NCI-H82 (cell line): ENCODE results near the gene DAG1.

Experiments
- DNase-seq: peaks from one replicate; lab custom pipeline; 2025; lab: John Stamatoyannopoulos, UW

The DAG1 gene

DNA sequence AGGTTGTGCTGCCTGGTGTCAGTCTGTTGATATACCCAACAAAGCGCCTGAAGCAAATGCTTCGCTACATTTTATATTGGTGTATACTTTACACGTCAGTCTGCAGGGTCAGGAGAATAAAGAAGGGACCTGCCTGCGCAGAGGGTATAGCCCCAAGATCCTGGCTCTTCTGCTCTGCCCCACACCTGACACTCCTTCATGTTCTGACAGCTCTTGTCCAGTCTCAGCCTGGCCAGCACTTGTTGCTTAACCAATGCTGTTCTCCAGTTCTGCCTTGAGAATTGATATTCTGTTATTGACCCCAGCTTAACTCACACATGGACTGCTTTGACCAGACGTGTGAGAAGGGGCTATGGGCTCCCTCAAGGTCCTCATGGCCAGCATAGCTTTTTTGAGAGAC, 48.4 kb downstream of the DAG1 start:
- DNase-seq = no peak

- DNase-seq = no peak
Observed at GRCh38 chr3:49519296-49519695, 49.2 kb downstream of the DAG1 start.

DNA sequence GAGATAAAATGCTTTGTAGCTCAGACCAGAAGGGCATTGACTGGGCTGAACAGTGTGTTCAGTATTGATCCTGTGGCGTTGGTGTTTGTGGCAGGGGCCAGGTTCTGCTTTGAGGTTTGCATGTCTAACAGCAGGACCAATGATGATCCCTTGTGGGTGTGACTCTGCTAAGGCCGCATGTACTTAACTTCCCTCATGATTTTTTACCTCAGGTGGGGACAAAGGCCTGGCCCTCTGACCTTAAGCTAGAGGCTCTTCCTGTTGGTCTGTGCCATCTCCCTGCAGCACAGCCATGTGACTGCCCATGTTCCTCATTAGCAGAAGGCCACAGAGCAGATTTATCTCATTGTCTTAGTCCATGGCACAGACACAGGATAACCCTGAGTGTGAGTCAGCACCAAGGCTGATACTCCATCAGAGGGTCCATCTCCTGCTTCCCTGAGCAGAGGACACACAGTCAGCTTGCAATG, 49.9 kb downstream of the DAG1 start:
- no peak for DNase-seq

DNA sequence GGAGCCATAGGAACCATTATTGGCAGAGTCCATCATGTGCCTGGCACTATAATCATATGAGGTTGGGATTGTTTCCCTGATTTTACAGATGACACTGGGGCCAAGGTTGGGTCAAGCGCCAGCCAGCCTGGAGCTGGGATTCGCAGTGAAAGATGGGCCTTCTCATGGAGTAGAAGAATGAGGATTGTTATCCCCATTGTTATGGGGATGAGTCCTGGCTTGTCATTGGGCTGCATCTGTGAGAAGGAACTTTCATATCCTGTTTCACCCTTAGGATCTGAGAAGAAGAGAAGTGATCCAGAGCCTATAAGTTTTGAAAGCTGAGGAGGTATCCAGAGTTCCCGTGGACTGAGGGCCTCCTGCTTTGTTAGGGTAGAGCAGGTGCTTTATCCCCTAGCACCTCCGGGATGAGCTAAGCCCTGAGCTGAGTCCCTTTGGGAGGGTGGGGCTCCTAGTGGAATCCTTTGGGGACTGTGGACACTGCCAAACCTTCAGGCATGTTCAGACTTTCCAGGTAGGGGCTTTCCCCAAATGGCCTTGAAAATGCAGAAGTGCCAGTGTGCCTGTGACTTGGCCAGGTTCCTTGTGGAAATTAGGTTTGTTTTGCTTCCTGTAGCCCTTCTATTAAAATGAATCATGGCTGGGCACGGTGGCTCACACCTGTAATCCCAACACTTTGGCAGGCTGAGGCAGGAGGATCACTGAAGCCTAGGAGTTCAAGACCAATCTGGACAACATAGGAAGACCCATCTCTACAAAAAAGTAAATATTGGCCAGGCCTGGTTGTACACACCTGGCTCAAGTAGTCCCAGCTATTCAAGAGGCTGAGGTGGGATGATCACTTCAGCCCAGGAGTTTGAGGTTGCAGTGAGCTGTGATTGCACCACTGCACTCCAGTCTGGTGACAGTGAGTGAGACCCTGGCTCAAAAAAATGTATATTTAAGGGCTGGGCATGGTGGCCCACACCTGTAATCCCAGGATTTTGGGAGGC, 54.0 kb downstream of the DAG1 start:
- no peak for DNase-seq

- no peak for DNase-seq
Observed at GRCh38 chr3:49529567-49529966, 59.5 kb downstream of the DAG1 start.

- no peak for DNase-seq
Observed at GRCh38 chr3:49530231-49530630, 60.2 kb downstream of the DAG1 start.

DNA sequence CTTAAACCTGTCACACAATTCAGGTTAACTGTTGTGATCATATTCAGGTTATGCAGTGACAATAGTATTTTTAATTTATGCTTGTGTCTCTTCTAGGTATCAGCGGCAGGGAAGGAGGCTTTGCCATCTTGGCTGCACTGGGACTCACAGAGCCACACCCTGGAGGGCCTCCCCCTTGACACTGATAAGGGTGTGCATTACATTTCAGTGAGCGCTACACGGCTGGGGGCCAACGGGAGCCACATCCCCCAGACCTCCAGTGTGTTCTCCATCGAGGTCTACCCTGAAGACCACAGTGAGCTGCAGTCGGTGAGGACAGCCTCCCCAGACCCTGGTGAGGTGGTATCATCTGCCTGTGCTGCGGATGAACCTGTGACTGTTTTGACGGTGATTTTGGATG, 60.6 kb downstream of the DAG1 start:
- DNase-seq = no peak

DNA sequence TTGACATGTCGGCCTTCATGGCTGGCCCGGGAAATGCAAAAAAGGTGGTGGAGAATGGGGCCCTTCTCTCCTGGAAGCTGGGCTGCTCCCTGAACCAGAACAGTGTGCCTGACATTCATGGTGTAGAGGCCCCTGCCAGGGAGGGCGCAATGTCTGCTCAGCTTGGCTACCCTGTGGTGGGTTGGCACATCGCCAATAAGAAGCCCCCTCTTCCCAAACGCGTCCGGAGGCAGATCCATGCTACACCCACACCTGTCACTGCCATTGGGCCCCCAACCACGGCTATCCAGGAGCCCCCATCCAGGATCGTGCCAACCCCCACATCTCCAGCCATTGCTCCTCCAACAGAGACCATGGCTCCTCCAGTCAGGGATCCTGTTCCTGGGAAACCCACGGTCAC, 61.2 kb downstream of the DAG1 start:
- no peak for DNase-seq

- no peak for DNase-seq
Observed at GRCh38 chr3:49531715-49532114, 61.6 kb downstream of the DAG1 start.

DNA sequence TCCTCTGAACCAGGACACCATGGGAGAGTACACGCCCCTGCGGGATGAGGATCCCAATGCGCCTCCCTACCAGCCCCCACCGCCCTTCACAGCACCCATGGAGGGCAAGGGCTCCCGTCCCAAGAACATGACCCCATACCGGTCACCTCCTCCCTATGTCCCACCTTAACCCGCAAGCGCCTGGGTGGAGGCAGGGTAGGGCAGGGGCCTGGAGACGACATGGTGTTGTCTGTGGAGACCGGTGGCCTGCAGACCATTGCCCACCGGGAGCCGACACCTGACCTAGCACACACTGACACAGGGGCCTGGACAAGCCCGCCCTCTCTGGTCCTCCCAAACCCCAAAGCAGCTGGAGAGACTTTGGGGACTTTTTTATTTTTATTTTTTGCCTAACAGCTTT, 63.0 kb downstream of the DAG1 start:
- DNase-seq = no peak

DNA sequence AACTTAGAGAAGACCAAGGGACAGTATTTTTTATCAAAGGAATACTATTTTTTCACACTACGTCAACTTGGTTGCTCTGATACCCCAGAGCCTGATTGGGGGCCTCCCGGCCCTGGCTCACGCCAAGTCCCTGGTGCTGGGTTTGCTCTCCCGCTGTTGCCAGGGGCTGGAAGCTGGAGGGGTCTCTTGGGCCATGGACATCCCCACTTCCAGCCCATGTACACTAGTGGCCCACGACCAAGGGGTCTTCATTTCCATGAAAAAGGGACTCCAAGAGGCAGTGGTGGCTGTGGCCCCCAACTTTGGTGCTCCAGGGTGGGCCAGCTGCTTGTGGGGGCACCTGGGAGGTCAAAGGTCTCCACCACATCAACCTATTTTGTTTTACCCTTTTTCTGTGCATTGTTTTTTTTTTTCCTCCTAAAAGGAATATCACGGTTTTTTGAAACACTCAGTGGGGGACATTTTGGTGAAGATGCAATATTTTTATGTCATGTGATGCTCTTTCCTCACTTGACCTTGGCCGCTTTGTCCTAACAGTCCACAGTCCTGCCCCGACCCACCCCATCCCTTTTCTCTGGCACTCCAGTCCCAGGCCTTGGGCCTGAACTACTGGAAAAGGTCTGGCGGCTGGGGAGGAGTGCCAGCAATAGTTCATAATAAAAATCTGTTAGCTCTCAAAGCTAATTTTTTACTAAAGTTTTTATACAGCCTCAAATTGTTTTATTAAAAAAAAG, 63.9 kb downstream of the DAG1 start:
- DNase-seq = no peak

DNA sequence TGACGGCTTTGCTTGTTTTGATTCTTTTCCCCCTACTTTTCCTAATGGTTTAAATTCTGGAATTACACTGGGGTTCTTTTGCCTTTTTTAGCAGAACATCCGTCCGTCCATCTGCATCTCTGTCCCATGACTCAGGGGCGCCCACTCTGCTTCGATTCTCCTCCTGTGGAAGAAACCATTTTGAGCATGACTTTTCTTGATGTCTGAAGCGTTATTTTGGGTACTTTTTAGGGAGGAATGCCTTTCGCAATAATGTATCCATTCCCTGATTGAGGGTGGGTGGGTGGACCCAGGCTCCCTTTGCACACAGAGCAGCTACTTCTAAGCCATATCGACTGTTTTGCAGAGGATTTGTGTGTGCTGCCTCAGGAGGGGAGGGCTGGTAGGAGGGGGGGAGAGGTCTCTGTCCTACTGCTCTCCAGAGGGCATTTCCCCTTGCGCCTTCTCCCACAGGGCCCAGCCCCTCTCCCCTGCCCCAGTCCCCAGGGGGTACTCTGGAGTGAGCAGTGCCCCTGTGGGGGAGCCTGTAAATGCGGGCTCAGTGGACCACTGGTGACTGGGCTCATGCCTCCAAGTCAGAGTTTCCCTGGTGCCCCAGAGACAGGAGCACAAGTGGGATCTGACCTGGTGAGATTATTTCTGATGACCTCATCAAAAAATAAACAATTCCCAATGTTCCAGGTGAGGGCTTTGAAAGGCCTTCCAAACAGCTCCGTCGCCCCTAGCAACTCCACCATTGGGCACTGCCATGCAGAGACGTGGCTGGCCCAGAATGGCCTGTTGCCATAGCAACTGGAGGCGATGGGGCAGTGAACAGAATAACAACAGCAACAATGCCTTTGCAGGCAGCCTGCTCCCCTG, 64.7 kb downstream of the DAG1 start:
- DNase-seq = no peak

- no peak for DNase-seq
Observed at GRCh38 chr3:49535971-49536874, 66.2 kb downstream of the DAG1 start.

GRCh38 chr3:49536875-49537533, 66.9 kb downstream of the DAG1 start:
- DNase-seq = no peak

DNA sequence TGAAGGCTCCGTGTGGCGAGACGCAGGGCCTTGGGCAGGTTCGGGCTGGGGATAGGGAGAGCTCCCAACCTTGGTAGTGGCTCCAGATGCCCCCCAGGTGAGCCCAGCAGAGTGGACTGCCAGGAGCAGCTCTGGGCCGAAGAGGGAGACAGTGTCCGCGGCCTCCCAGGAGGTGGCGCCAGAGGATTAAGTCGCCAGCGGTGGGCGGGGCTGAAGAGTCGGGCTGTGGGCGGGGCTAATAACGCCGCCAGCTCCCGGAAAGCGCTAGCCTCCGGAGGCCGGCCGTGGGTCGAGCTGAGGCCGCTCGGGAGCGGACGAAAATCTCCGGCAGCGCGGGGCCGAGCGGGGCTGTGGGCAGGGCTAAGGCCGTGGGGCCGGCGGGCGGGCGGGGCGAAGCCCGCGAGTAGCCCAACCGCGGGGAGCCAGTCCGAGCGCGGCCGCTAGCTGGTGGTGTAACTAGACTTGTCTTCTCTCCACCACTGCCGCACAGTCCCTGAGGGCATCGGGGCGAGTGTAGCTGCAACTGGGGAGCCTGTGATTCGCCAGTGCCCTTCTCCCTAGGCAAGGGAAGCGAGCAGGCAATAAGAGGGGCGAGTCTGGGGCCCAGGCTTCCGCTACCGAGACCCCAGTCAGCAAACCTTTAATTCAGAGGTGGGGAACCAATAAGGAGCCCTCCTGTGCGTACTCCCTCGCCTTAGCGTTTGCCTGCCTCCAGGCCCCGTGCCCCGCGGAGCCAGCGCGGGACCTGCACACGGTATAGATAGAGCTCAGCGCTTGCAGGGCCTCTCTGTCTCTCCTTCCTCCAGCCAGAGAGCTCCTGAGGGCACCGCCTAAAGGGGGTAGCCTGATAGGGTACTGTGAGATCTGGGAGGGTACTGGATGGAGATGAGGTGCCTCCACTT, 69.8 kb downstream of the DAG1 start:
- DNase-seq = peak; percentile 96

DNA sequence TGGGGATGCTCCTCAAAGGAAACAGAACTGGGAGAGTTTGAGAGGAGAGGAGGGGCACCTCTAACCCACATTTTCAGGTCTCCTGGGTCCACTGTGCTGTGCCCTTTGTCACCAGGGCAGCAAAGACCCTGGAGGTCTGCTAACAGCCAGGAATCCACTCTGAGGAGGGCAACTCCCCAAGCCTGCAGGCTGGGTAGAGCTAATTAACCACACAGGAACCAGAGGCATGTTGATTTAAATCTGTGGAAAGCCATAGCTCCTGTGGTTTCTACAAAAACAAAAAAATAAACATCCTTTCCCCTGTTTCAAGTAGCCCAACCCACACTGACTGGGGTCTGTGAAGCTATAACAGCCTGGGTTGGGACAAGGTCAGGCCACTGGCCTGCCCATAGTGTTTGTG, 82.0 kb downstream of the DAG1 start:
- DNase-seq = no peak

- peak; percentile 32 for DNase-seq
Observed at GRCh38 chr3:49553324-49553691, 83.2 kb downstream of the DAG1 start.

DNA sequence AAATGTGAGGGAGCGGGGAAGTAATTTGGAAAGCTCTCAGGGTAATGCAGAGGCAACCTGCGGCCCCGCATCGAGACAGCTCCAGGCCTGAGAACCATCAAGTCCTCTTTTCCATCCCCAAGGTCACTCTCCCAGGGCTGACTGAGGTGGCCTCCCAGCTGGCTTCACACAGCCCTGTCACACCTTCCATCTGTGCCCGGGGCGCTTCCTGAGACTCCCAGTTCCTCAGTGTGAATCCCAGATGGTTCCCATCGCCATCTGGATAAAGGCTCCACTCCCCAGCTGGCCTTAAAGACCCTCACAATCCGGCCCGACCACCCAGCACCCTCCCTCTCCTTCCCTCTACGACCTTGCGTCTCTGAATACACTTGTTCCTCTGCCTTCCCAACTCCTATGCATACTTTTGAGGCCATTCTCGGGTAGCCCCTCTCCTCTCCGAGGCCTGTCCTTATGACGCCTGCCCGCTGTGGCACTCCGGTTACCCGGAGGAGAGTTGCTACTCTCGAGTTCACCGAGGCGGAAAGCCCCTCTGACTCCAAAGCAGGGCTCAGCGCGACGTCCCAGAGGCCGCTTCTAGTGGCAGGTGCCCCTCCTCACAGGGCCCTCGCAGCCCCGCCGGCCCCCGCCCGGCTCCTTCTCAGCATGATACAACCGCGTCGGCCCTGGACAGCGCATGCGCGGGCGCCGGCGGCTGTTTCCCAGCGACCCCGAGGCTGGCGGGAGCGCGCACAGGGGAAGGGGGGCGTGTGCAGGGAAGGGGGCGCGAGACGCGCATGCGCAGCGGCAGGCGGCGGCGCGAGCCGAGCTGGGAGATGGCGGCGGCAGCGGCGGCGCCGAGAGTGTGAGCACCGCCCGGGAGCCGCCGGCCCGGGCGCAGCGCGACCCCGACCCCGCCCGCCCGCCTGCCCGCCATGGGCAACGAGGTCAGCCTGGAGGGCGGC, 83.9 kb downstream of the DAG1 start, which contains the start of gene BSN:
TSS of gene BSN (plus strand) at position 786 of the 941 bp plus-strand sequence. CDS start at position 912, 126 bp downstream.
- peak; percentile 95 for DNase-seq
